Hippocampal formation (tissue), 2 donors: ENCODE data around the gene TTF2.

Experiments used
- DNase-seq, 2 donors: peaks; one replicate each; lab custom pipeline; 2025; lab: John Stamatoyannopoulos, UW

TTF2 gene

DNA sequence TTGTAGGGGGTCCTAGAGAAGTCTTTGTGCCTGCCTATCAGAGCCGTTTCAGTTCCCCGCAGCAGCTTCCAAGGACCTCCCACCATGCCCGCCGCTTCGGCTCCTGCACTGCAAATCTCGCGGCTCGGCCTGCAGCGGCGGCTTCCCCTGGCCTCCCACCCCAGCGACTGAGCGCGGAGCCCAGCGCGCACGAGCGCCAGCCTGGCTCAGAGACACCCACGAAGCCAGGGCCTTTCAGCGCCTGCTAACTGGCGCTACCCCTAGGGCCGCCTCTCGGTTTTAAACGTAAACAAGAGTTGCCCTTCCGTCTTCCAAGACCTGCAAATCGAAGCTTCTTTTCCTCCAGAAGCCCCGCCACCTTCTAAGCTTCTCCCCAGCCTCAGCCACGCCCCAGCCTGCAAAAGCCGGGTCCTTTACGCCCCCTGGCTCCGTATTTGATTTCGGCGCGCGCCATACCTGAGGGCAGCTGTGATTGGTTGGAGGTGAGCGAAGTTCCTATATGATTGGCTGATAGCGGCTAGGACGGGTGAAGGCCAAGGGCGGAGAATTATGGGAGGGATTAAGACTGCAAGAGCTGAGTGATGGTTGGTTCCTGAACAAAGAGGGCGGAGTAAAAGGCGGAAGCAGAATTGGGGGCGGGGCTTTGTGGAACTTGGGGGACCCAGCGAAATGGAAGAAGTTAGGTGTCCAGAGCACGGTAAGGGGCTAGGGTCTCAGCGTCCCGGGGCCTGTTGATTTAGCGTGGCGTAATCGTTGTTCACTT, at the start of gene TTF2:
TTF2 (plus strand) TSS at position 649 of the 763 bp plus-strand sequence; CDS start at position 670, 21 bp downstream.
- DNase-seq: peak; percentile 89 to 99

DNA sequence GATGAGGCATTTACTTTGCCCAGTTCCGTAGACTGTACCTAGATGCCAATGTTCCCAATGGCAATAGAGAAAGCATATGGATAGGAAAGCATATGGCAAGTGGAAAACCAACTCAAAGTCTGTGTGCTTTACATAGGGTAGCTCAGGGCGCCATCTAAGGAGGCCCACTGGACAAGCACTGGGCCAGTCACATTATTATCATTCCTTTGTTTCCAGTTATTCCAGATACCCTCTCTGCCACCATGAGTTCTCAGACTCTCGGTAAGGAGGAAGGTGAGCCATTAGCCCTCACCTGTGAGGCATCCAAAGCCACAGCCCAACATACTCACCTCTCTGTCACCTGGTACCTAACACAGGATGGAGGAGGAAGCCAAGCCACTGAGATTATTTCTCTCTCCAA, 48.8 kb upstream of the TTF2 start:
- no peak for DNase-seq

DNA sequence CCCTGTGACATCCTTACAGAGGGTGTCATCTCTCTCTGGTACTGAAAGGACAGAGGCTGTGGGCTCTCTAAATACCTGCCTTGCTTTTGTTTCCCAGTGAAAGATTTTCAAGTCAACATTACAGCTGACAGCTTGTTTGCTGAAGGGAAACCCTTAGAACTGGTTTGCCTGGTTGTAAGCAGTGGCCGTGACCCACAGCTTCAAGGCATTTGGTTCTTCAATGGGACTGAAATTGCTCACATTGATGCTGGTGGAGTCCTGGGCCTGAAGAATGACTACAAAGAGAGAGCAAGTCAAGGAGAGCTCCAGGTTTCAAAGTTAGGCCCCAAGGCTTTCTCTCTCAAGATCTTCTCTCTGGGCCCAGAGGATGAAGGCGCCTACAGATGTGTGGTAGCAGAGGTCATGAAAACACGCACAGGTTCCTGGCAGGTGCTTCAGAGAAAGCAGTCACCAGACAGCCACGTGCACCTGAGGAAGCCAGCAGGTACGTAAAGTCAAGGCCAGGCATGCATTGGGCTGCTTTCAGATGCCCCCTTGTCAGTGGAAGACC, 46.7 kb upstream of the TTF2 start:
- no peak for DNase-seq

DNA sequence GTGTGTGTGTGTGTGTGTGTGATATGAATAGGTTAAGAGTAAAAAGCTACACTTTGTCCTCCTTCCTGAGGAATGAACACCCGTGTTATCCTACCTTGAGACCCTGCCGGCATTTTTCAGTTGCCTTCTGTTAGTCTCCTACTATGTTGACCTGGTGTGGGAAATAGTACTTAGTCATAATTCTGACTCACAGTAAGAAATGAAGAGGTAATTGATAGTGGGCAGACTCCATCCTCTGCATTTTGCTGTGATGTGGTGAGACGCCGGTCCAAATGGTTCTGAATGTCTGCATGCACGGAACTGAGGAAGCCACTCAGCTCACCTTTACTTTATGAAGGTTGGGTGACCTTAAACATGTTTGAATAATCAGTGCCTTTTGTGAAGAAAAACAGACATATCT, 45.9 kb upstream of the TTF2 start:
- DNase-seq: no peak

DNA sequence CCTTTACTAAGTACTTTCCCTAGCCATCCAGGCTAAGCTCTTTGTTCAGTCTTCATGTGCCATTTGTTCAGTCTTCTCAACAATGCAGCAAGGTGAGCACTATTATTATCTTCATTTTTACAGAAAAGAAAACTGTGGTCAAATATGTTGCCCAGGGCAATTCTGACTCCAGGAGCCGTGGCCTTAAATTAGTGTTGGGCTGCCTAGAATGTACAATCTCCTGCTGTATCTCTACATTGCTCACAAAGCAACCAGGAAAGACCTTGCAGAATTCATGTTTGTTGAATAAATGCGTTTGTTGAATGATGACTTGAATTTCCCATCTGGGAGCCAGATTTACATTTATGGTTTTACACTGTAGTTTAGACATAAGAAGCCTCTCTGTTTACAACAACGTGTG, 44.4 kb upstream of the TTF2 start:
- no peak for DNase-seq

DNA sequence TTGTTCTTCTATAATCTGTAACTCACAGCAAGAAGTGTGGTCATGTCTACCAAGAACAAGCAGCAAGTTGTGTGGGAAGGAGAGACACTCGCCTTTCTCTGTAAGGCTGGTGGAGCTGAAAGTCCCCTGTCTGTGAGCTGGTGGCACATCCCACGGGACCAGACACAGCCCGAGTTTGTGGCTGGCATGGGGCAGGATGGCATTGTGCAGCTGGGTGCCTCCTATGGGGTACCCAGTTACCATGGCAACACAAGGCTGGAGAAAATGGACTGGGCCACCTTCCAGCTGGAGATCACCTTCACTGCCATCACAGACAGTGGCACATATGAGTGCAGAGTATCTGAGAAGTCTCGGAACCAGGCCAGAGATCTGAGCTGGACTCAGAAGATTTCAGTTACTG, 43.1 kb upstream of the TTF2 start:
- no peak for DNase-seq

DNA sequence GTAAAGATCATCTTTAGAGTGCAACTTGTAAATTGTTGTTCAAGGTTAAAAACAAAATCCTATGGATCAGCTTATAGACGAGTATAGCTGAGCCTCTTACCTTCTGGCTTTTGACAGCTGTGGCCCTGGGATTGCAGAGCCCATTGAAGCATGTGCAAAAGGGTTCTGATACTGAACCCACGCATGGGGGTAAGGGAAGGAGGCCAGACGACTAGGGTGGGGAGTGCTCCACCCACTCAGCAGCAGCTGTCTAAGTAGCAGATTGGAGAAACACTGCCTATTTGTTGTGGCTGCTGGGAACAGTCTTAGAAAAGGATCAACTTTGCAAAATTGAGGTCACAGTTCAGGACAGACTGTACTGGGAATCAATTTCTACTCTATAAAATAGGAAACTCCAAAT, 42.5 kb upstream of the TTF2 start:
- no peak for DNase-seq

DNA sequence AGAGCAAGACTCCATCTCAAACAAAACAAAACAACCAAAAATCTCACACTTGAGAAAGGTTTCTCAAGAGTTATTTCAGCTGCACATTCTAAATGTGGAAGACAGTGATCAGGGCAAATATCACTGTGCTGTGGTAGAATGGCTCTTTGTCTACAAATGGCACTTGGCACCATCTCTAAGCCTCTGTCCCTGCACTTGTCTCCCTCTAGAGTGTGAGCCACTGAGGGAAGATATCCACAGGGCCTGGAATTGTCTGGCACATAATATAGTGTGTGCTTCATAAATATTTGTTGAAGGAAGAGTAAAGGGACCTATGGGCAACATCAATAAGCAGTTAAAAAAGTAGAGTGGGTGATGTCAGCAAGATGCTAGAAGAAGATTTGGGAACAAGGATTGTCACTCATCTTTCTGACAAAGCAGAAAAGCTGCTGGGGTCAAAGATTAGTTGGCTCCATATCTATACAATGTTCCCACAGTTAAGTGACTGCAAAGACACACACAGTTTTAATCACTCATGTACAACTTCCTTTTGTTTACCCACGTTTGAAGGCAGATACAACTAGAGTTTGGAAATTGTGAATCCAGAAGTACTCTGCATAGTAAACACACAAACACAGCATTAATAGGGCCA, 39.5 kb upstream of the TTF2 start:
- DNase-seq: peak in 1 of 2 donors; percentile 58

DNA sequence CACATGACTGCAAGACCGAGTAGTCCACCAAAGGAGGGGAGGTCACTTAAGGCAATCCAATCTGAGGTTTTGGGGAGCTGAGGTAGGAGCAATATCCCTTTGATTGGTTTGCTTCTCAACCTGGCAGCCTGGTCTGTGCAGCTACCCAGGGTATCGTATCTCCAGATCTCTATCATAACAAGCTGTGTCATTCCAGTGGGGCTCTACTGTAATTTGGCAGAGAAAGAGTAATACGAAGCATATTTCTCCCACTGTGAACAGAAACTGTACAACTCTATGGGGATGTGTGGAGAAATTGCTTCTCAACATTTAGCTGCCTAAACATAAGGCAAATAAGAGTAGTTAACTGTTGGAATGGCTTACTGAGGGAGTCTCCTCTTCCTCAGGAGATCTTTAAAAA, 38.0 kb upstream of the TTF2 start:
- no peak for DNase-seq

DNA sequence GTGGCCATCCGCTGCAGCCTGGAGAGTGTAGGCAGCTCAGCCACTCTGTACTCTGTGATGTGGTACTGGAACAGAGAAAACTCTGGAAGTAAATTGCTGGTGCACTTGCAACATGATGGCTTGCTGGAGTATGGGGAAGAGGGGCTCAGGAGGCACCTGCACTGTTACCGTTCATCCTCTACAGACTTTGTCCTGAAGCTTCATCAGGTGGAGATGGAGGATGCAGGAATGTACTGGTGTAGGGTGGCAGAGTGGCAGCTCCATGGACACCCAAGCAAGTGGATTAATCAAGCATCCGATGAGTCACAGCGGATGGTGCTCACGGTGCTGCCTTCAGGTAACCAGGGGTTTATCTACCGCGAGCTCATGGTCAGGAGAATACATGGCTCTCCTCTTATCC, 34.6 kb upstream of the TTF2 start:
- no peak for DNase-seq

DNA sequence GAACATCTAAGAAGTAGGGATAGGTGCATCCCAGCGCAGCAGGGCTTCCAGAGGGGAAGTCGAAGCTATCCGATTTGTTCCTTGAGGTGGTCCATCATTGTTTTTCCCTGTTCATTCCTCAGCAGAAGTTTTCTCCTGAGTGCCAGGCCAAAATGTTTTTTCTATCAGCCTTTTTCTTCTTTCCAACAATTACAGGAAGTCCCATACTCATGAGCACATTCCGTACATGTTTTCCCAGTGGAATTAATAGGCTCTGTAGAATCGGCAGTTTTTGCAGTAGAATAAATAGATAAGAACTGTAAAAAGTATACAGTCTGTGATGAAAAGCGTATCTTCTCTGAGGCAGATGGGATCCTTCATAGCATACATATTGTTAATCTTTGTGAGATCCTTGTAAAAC, 33.8 kb upstream of the TTF2 start:
- no peak for DNase-seq

DNA sequence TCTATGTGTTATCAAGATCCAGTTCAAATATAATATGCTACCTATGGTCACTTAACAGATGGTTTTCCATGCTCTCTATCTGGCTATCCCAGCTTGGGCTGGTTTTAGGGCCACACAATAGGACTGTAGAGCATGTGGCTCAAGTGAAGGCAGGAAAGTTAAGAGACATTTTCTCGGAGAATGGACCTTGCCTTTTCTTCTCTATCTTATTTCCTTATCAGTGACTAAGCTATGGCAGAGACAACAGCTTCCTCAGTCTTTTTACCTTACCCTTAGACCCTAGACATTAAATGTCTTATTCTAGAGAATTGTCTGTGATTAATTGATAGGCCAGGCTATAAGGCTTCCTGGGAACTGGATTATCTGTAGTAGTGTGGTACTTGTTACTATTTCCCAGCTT, 30.4 kb upstream of the TTF2 start:
- no peak for DNase-seq

DNA sequence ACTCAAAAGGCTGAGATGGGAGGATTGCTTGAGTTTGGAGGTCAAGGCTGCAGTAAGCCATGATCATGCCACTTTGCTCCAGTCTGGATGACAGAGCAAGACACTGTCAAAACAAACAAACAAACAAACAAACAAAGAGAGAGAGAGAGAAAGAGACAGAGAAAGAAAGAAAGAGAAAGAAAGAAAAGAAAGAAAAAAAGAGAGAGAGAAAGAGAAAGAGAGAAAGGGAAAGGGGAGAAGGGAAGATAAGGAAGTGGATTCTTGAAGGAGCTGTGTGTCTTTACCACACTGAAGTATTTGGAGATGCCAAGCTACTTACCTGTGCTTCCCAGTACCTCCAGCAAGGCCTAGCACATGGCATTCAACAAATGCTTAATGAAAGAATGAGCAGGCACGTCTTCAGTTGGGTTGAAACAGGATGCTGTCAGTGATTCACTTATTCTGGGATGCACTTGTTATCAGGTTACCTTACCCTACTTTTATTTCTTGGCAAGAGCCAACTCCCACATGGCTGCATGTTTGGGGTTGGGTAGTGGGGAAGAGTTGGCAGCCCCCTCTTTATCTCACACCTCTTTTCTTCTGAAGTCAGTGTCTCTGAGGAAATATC, 29.8 kb upstream of the TTF2 start:
- DNase-seq: no peak

DNA sequence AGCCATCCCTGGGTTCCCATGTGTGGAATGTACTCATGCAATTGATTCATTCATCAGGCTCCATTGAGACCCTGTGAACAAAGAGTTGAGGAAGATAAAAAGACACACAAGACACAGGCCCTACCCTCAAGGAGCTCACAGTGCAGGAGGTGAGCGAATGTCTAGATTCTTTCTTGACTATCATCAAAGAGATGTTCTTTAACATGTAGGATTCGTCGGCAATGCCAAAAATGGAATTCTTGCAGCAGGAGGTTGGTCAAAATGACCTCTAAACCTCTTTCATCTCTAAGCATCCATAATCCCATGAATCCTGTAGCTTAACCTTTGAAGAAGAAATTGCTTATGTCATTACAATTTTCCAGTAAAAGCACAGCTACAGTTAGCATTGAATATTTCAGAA, 27.9 kb upstream of the TTF2 start:
- DNase-seq: no peak

DNA sequence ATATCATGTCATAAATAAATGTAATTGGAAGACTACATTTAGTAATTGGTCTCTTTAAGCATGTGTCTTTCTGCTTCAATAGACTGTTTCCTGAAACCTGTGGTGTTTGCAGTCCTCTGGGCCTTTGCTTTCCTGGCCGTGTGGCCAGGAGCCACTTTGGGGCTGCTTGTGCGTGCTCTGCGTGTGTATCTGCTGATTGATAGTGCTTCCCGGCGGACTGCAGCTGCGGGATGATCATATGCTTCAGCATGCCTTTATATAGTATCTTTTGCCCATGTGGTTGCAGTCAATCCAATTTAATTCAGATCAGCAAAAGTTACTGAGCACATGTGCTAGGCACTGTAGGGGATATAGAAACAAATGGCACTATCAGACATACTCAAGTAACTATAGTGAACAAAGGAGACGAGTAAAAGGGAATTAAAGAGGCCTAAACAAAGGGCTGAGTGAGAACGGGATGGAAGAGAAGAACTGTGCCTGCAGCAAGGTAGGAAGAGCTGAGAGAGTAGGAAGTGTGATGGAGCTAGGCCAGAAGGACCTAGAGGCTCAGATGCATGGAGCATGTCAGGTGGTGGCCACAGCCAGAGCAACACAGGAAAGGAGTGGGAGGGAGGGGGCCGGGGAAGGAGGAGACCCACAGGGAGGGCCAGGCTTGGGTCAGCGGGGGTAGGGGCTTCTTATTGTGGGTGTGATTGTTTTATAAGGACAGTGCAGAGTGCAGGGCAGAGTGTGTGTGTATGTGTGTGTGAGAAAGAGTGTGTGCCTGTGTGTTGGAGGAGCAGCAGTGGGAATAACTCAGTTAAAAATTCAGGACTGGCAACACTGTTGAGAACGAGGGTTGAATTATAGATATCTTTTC, 27.2 kb upstream of the TTF2 start:
- no peak for DNase-seq

DNA sequence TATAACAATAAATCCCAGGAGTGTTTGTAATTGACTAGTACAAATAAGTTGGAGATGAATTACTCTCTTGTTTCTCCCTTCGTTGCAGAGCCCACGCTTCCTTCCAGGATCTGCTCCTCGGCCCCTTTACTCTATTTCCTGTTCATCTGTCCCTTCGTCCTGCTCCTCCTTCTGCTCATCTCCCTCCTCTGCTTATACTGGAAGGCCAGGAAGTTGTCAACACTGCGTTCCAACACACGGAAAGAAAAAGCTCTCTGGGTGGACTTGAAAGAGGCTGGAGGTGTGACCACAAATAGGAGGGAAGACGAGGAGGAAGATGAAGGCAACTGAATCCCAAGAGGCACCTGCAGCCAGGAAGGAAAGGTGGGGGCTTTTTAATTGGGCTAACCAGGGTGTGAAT, 26.4 kb upstream of the TTF2 start:
- DNase-seq: no peak

DNA sequence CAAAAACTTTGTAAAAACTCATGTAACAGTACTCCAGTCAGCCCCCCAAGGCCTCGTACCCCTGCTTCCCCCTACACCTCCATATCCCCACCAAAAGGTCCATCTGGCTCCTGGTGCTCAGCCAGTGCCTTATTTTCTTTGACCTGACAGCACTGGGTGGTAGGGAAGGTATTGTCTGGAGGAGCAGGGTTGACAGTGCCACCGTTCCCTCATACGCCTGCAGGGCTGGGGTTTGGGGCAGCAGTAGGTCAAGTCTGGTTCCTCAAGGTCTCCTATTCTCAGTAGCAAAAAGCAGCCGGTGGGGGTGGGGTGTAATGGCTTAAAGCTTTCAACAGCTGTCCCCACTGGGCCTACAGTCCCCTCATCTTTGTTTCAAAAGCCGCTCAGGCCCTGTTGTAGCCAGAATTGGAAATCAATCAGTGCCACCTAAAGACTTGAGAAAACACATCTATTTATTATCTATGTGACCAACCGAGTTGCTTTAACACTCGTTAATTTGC, 25.3 kb upstream of the TTF2 start:
- no peak for DNase-seq

DNA sequence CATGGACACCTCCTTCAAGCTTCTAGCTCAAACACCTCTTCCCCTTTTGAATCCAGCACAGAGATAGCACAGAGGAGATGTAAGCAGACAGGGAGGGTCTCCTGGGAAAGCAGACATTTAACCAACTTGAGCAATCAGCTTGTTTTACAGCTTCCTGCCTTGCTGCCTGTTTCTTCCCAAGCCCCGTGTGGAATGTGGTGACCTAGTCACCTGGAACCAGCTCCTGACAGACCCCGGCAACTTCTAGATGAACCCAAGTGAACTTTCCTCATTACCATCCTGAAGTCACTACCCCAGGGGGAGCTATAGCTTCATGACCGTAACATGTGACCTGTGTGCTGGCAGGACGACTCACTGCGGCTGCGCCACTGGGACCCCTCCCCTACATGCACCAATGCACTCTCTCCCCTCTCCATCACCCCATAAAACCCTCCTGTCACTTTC, 24.1 kb upstream of the TTF2 start:
- DNase-seq: no peak

DNA sequence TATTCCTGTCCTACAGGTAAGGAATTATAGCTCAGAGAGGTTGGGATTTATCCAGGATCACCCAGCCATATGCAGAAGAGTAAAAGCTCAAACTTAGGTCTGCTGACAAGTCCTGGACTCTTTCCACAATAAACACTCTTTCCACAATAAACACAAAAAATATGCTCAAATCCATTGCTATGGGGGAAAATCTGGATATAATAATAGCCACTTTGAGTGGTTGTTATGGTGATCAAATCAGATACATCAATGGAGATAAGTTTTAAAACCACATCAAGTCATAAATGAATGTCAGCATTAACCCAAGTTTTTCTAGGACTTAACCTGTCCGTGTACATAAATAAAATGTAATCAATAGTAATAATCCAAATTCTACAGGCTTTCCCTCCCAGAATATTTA, 22.3 kb upstream of the TTF2 start:
- DNase-seq: no peak

DNA sequence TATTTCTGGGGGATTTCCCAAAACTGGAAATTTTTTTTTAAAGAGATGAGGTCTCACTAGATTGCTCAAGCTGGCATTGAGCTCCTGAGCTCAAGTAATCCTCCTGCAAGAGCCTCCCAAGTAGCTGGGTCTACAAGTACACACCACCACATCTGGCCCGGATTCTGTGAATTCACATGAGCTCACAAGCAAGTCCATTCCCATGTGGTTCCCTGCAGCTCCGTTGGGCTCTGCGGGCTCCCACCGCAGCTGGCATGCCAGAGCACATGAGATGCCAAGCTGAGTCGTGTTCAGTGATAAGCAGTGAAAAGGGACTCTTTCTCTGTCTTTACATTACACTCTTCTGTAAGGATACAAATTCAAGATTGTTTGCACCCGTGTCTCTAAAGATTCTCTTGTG, 21.9 kb upstream of the TTF2 start:
- DNase-seq: no peak

DNA sequence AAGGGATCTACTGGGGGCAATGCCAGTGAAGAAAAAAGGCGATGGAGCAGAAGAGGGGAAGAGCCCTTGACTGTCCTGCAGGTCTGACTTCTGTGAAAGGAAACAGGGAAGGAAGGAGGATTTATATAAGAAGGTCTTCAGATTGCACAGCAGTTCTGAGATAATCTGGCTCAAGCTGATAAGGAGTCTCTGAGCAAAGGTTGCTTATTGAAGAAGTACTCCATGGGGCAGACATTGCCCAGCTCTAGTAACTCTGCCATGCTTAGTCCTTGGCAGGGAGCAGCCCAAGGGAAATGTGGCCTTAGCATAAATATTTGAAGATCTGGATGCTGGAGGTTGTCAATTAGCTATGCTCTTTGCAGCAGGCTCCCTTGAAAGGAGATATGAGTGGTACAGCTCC, 15.9 kb upstream of the TTF2 start:
- no peak for DNase-seq

DNA sequence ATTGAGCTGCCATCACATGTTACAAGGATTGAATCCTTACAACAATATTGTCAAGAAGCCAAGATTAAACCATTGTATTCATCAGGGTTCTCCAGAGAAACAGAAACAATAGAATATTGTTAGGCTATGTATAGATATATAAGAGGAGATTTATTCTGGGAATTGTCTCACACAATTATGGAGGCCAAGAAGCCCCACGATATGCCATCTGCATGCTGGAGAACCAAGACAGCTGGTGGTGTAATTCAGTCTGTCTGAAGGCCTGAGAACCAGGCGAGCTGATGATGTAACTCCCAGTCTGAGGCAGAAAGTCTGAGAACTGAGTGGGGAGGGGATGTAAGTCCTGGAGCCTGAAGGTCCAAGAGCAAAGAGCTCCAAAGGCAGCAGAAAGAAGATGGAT, 14.5 kb upstream of the TTF2 start:
- no peak for DNase-seq
